Urothelium cell line (cell line): ENCODE measurements around the gene GPR32.
"Not testable (repeated sequence)": the region's sequence is repeated elsewhere in the genome, so short reads cannot be mapped to it uniquely, and the experiment has no call there.

ENCODE experiments used
- DNase-seq: peaks from one replicate; pipeline ENCODE4 v3.0.0; 2011; ENCODE audit warnings: low spot score, mixed read lengths
- FAIRE-seq: peaks from 2 replicates; lab custom pipeline; 2011; peaks lifted over from hg19 to GRCh38; lab: Jason Lieb, UNC

GPR32 gene, protein sequence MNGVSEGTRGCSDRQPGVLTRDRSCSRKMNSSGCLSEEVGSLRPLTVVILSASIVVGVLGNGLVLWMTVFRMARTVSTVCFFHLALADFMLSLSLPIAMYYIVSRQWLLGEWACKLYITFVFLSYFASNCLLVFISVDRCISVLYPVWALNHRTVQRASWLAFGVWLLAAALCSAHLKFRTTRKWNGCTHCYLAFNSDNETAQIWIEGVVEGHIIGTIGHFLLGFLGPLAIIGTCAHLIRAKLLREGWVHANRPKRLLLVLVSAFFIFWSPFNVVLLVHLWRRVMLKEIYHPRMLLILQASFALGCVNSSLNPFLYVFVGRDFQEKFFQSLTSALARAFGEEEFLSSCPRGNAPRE

DNA sequence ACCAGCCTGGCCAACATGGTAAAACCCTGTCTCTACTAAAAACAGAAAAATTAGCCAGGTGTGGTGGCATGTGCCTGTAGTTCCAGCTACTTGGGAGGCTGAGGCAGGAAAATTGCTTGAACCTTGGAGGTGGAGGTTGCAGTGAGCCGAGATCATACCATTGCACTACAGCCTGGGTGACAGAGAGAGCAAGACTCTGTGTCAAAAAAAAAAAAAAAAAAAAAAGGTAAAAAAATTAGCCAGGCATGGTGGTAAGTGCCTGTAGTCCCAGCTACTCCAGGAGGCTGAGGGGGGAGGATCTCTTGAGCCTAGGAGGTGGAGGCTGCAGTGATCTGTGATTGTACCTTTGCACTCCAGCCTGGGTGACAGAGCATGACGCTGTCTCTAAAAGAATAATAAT lies at the start of gene GPR32:
TSS of gene GPR32 (plus strand) at position 301 of the 400 bp plus-strand sequence. CDS start 137 bp downstream, outside the sequence.
- DNase-seq, FAIRE-seq: not testable (repeated sequence)

DNA sequence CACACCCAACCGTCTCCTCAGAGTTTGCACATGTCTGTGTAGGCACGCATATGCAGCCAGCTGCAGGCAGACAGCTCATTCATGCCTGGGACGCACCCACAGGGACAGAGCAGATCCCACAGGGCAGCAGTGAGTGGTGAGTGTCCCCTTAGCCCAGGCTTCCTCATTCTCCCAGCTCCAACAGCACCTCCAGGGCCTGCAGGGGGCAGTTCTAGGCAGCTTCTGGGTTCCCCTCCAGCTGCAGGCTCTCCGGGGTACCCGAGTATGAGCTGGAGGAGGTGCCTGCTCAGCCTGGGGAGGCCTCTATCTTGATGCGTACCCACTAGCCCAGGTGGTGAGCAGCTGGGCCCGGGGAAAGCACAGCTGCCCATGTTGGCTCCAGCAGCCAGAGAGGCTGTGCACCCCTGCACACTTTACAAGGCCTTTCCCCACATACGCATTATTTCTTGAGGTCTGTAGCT lies 49.3 kb upstream of the GPR32 start:
- DNase-seq, result no peak
- no peak for FAIRE-seq

- no peak for DNase-seq
- no peak for FAIRE-seq
These were observed 48.7 kb upstream of the GPR32 start for GRCh38 chr19:50721441-50722137.

- DNase-seq, result no peak
- no peak for FAIRE-seq
These were observed 47.9 kb upstream of the GPR32 start for GRCh38 chr19:50722201-50723013.

GRCh38 chr19:50723069-50723468 lies 47.2 kb upstream of the GPR32 start, which contains the start of gene CLEC11A:
Gene CLEC11A (plus strand): TSS chr19:50723364. CDS start chr19:50723526, 162 bp downstream.
- DNase-seq, result peak; percentile 70
- FAIRE-seq, result no peak

- peak; percentile 95 for FAIRE-seq
- no peak for DNase-seq
These were observed 46.3 kb upstream of the GPR32 start for GRCh38 chr19:50723735-50724521.

- DNase-seq (peak; percentile 99), FAIRE-seq (no peak)
These were observed 45.6 kb upstream of the GPR32 start for GRCh38 chr19:50724522-50725217.

DNA sequence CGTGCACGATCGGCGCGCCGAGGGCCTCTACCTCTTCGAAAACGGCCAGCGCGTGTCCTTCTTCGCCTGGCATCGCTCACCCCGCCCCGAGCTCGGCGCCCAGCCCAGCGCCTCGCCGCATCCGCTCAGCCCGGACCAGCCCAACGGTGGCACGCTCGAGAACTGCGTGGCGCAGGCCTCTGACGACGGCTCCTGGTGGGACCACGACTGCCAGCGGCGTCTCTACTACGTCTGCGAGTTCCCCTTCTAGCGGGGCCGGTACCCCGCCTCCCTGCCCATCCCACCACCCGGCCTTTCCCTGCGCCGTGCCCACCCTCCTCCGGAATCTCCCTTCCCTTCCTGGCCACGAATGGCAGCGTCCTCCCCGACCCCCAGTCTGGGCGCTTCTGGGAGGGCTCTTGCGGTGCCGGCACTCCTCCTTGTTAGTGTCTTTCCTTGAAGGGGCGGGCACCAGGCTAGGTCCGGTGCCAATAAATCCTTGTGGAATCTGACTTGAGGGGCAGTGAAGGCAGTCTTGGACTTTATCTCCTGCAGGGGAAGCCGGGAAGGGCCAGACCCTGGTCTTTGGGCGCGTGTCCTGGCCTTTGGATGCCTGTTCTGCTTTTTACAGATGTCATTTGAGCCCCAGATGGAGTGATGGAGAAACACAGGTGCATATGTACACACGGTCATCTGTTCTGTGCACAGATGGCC lies 44.9 kb upstream of the GPR32 start:
- no peak for FAIRE-seq
- DNase-seq, result no peak

DNA sequence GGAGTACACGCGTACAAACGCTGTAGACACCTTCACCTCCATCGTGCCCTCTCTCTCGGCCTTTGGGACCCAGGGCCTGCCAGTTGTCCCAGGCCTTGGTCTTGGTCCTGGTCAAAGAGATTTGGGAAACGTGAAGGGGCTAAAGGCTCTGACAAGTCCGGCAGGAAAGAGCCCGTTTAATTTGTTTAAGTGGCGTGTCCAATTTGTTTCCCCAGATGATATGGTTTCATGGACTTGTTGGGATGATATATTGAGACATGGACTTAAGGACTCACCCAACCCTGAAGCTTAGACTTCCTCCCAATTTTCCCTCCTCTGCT lies 44.4 kb upstream of the GPR32 start:
- FAIRE-seq, result no peak
- DNase-seq, result no peak

- no peak for FAIRE-seq
- no peak for DNase-seq
These were observed 42.1 kb upstream of the GPR32 start for GRCh38 chr19:50728084-50728737.

DNA sequence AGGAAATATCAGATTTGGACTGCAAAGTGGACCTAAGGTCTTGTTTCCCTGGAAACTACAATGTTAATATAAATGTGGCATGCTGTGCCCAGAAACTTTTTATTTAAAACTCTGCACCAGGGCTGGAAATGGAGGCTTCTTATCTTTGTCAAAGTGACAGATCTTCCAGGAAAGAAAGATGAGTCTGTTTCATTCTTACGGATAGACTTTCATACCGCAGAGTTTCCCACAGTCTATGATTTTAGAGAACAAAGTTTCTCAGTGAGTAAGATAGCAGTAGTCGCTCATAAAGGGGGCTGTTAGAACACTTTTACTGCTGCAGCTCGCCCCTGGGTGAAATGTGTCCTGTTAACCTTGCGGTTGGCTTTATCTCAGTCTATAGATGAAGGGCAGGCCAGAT lies 40.4 kb upstream of the GPR32 start:
- no peak for FAIRE-seq
- DNase-seq, result no peak

DNA sequence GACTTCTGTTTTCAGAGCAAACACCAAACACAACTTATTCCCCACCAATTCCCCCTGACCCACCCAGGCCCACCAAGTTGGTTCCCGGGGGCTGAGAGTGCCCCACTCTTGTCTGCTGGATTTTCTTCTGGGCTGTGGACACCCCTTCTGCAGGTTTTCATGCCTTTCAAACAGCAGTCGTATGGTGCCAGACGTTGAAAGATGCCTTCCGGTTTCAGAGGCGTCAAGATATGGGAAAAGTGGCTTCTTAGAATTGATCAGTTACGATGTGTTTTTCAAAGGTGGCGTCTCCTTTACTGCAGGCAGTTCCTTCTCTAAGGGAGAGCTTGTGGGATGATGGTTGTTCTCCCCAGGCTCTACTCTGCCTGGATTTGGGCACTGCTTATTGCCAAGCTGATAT lies 34.4 kb upstream of the GPR32 start:
- no peak for FAIRE-seq
- no peak for DNase-seq

- FAIRE-seq, result no peak
- DNase-seq, result no peak
These were observed 33.9 kb upstream of the GPR32 start for GRCh38 chr19:50736338-50736737.

DNA sequence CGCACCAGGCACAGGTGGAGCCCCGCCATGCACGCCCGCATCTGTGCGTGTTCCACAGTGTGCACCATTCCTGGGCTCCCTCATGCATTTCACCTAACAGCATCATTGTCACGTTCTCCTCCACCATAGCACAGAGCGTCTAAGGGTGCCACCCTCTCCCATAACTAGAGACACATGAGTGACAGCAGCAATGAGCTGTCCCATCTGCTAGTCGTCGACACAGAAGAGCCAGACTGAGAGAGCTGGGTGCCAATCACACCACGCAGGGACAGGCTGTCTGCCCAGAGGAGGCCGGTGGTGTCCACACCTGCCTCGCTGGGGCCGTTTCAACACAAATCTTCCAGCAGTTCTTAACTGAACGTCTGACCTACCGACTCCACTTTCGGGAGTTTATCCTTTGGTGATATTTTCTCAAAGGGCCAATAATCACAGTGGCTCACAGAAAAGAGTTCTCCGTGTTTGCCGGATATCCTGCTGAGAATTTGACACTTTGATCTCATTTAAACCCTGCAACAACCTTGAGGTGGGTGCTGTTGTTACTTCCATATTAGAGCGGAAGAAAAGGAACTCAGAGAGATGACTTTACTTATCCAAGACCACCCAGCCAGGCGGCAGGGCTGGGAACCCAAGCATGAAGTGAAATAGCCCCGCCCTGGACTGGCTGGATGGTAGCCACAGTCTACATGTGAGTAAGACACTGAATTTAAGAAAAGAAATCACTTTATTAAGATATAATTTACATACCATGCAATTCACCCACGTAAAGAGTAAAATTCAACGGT lies 30.9 kb upstream of the GPR32 start:
- DNase-seq (no peak), FAIRE-seq (no peak)

DNA sequence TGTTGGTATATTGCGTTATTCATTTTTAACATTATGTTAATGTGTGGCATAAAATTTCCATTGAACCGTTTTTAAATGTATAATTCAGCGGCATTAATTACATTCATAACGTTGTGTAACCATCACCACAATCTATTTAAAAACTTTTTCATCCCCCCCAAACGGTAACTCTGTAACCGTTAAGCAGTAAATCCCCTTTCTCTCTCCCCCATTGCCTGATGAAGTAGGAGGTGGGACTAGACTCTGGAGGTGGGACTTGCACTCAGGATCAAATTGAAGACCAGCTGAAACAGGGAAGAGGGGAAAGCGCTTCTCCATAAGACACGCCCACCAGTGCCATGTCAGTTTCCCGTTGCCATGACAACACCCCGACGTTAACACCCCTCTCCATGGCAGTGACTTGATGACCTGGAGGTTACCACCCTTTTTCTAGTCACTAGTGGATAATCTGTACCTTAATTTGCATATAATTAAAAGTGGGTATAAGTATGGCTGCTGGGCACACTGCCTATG lies 30.3 kb upstream of the GPR32 start:
- FAIRE-seq, result no peak

DNA sequence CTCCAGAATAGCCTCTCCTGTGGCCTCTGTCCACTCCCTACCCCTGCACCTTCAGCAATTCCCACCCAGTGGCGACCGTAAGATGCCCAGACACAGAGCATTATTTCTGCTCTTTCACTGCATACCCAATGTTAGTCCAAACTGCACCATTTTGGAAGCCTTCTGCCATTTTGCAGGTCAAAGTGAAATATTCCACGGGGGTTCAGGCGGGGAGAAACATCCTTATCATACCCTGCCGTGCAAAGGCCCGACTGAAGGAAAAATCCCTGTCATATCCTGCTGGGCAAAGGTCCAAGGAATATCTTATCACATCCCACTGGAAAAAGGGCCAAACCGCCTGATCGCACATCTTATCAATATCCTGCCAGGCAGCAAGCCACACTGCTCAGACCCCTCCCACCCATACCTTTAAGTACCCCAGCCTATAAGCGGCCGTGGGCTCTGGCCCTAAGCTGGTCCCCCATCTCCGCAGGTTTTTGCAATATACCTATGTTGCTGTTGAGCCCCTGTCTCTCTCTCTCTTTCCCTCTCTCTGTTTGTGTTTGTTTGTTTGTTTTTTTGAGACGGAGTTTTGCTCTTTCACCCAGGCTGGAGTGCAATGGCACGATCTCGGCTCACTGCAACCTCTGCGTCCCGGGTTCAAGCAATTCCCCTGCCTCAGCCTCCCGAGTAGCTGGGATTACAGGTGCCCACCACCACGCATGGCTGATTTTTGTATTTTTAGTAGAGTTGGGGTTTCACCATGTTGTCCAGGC lies 28.9 kb upstream of the GPR32 start:
- no peak for DNase-seq
- FAIRE-seq, result no peak

More for the DNA sequence above, 30.3 kb upstream of the GPR32 start:
- DNase-seq, result no peak

DNA sequence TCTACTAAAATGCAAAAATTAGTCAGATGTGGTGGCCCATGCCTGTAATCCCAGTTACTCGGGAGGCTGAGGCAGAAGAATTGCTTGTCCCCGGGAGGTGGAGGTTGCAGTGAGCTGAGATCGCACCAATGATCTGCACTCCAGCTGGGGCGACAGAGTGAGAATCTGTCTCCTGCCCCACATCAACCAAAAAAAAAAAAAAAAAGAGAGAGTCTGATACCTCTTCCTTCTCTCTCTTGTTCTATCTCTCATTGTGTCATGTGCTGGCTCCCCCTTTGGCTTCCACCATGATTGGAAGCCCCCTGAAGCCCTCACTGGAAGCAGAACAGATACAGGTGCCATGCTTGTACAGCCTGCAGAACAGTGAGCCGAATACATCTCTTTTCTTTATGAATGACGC lies 26.7 kb upstream of the GPR32 start:
- no peak for DNase-seq
- no peak for FAIRE-seq
